ENCODE results near the gene MAOA. TPM values are rescaled to one million over a fixed set of nuclear protein-coding genes. Genes with fewer than 3 reads are reported as not detected.

Gene MAOA
- total and polyA plus RNA-seq, 9 of the 15 experiments (the other 6 are each of a cell fraction or from before 2014, with no cell fraction given): 0.68 to 2.7 (median 1.9) TPM

DNA sequence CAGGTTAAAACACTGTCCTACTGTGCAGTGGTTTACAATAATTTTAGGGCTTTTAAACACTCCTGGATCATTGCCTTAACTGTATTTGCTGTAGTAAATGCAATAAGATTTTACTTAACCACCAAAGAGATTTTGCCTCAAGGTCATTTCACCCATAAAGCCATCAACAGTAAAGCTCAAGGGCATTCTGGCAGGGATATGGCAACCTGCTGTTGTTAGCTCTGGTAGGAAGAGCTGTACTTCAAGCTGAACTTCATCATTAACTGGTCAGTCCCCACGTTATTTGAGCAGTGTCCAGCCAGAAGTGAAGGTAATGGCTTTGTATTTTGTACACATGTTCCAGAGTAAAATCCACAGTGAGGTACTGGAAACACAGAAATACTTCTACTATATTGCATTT lies 26.9 kb upstream of the MAOA start (continued):
- TF ChIP-seq CHD7 (IDR thresholded peaks at IDR 0.05; ENCODE audit: low read depth, low read length) (no peak), TEAD4 (IDR thresholded peaks at IDR 0.05; ENCODE audit: low read length) (no peak), TEAD4 (CRISPR knock-in tag; IDR thresholded peaks at IDR 0.05; ENCODE audit: borderline replicate concordance) (no peak), SNIP1 (IDR thresholded peaks at IDR 0.05; ENCODE audit: low read depth) (no peak), CREM (IDR thresholded peaks at IDR 0.05; ENCODE audit: low read depth) (no peak), ZNF165 (CRISPR knock-in tag; IDR thresholded peaks at IDR 0.05; ENCODE audit: borderline replicate concordance) (no peak), ZNF644 (tag; IDR thresholded peaks at IDR 0.05; ENCODE audit: low read depth) (no peak)
- TF ChIP-seq, protein P1, sequence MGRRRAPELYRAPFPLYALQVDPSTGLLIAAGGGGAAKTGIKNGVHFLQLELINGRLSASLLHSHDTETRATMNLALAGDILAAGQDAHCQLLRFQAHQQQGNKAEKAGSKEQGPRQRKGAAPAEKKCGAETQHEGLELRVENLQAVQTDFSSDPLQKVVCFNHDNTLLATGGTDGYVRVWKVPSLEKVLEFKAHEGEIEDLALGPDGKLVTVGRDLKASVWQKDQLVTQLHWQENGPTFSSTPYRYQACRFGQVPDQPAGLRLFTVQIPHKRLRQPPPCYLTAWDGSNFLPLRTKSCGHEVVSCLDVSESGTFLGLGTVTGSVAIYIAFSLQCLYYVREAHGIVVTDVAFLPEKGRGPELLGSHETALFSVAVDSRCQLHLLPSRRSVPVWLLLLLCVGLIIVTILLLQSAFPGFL (CRISPR knock-in tag; IDR thresholded peaks at IDR 0.05): no peak
